B cell (primary cell): ENCODE measurements around the gene SNAP47. TPM values are rescaled to one million over a fixed set of nuclear protein-coding genes. Genes with fewer than 3 reads are reported as not detected.

ENCODE experiments used
- ATAC-seq: fragments of 200-7000 bp; cut with Tn5 transposase; one replicate; pipeline ENCODE4 v1.10.0; 2021; ENCODE audit warnings: low read depth, mild to moderate bottlenecking, moderate number of reproducible peaks, moderate library complexity
- CTCF ChIA-PET: fragments of 350-600 bp; sonication (Branson Sonifier 250); formaldehyde crosslinking; loops from one replicate; lab custom pipeline; 2021; ENCODE audit warnings: antibody characterized with exemption, inconsistent platforms; lab: Charles Lee
- POLR2A ChIA-PET: fragments of 350-600 bp; sonication (Branson Sonifier 250); formaldehyde crosslinking; loops from one replicate; lab custom pipeline; 2021; ENCODE audit warnings: antibody characterized with exemption; lab: Charles Lee
- DNase-seq: peaks from one replicate; pipeline ENCODE4 v3.0.0; 2013
- H2AFZ ChIP-seq: 2 replicates; pipeline ENCODE4 v1.6.1; 2012; ENCODE audit warnings: mild to moderate bottlenecking, low read depth, low read length; ENCODE audit not compliant: insufficient read depth, poor library complexity, severe bottlenecking
- H3K27ac ChIP-seq, 2 donors: 1 replicate in 1 of 2; 2 replicates in 1 of 2; pipeline ENCODE4 v1.5.1; 2012 to 2013; ENCODE audit warnings: low read length in 2 of 2, mild to moderate bottlenecking in 2 of 2, moderate library complexity in 1 of 2
- H3K27me3 ChIP-seq, 4 experiments: fragments of 200-600 bp in 1 of 4; sonication (generic) in 1 of 4; replicated peaks in 1 of 4; 1 replicate in 2 of 4; 2 replicates in 2 of 4; pipeline versions ENCODE4 v1.6.1 to v1.7.0; 2013 to 2016; ENCODE audit warnings: low read length in 3 of 4, mild to moderate bottlenecking in 2 of 4, mixed read lengths in 1 of 4, moderate library complexity in 1 of 4; ENCODE audit not compliant: insufficient read depth in 4 of 4, control insufficient read depth in 3 of 4; ENCODE audit errors: control extremely low read depth in 1 of 4
- H3K36me3 ChIP-seq, 2 experiments: replicated peaks in 1 of 2; 1 replicate in 1 of 2; 2 replicates in 1 of 2; pipeline versions ENCODE4 v1.6.1 to v1.7.1; 2013; ENCODE audit warnings: low read length in 1 of 2; ENCODE audit not compliant: insufficient read depth in 2 of 2, control insufficient read depth in 1 of 2; ENCODE audit errors: control extremely low read depth in 1 of 2, extremely low read depth in 1 of 2
- H3K4me1 ChIP-seq, 2 donors: fragments of 200-600 bp in 1 of 2; sonication (generic) in 1 of 2; 1 replicate in 1 of 2; 2 replicates in 1 of 2; pipeline versions ENCODE4 v1.5.1 to v1.6.1; 2013 to 2017; ENCODE audit warnings: low read length in 2 of 2; ENCODE audit not compliant: control insufficient read depth in 2 of 2, insufficient read depth in 2 of 2
- H3K4me2 ChIP-seq: replicated peaks from 2 replicates; pipeline ENCODE3; 2012; ENCODE audit warnings: mild to moderate bottlenecking, low read depth, low read length; ENCODE audit not compliant: poor library complexity, severe bottlenecking
- H3K4me3 ChIP-seq, 5 experiments: fragments of 200-600 bp in 1 of 5; sonication (generic) in 1 of 5; 1 replicate in 3 of 5; 2 replicates in 2 of 5; pipeline versions ENCODE4 v1.5.1 to v1.7.0; 2011 to 2016; ENCODE audit warnings: low read length in 4 of 5, mild to moderate bottlenecking in 4 of 5, low read depth in 2 of 5, control low read depth in 1 of 5, moderate library complexity in 1 of 5; ENCODE audit not compliant: insufficient read depth in 1 of 5; ENCODE audit errors: control extremely low read depth in 1 of 5, extremely low read depth in 1 of 5
- H3K79me2 ChIP-seq: fragments of 200-600 bp; sonication (generic); one replicate; pipeline ENCODE4 v1.6.0; 2016; ENCODE audit warnings: low read length; ENCODE audit not compliant: control insufficient read depth, insufficient read depth
- H3K9ac ChIP-seq: fragments of 200-600 bp; sonication (generic); 2 replicates; pipeline ENCODE4 v1.6.1; 2017; ENCODE audit warnings: mild to moderate bottlenecking, low read length, moderate library complexity
- H3K9me3 ChIP-seq, 3 donors: one replicate each; pipeline versions ENCODE4 v1.6.1 to v1.7.1; 2013; ENCODE audit warnings: low read length in 2 of 3; ENCODE audit not compliant: control insufficient read depth in 2 of 3, insufficient read depth in 1 of 3; ENCODE audit errors: control extremely low read depth in 1 of 3
- H4K20me1 ChIP-seq: 2 replicates; pipeline ENCODE4 v1.6.0; 2012; ENCODE audit warnings: mild to moderate bottlenecking, low read length; ENCODE audit not compliant: insufficient read depth, control insufficient read depth, poor library complexity, severe bottlenecking
- H3K27ac Mint-ChIP-seq: one replicate; pipeline ENCODE4 v1.8.0; 2021; ENCODE audit warnings: mixed read lengths
- H3K27me3 Mint-ChIP-seq: one replicate; pipeline ENCODE4 v1.8.0; 2021; ENCODE audit warnings: mixed read lengths
- H3K4me1 Mint-ChIP-seq: one replicate; pipeline ENCODE4 v1.8.0; 2021; ENCODE audit warnings: mixed read lengths
- H3K4me3 Mint-ChIP-seq: one replicate; pipeline ENCODE4 v1.8.0; 2021; ENCODE audit warnings: mixed read lengths
- H3K9me3 Mint-ChIP-seq: one replicate; pipeline ENCODE4 v1.8.0; 2022; ENCODE audit warnings: mixed read lengths; ENCODE audit not compliant: insufficient read depth
- EZH2 ChIP-seq: IDR thresholded peaks from 2 replicates; pipeline ENCODE4 v1.6.1; 2012; ENCODE audit warnings: borderline replicate concordance, low read depth, mild to moderate bottlenecking, moderate library complexity, low read length; ENCODE audit not compliant: insufficient read depth, poor library complexity, severe bottlenecking
- whole genome bisulfite sequencing: methylation state at CpG from one replicate; pipeline ENCODE4 v1.1.5; 2013; ENCODE audit warnings: missing lambda C conversion rate; ENCODE audit not compliant: insufficient coverage; 5-methylcytosine and 5-hydroxymethylcytosine counted together
- intact Hi-C: fragments of 100-400 bp; cut with micrococcal nuclease; formaldehyde crosslinking; loops from one replicate; pipeline ENCODE4 v1.10.0; 2022
- polyA plus RNA-seq: library from polyadenylated mRNA; depleted of rRNA; stranded (reverse); fragments of >200 nt; gene quantifications from 2 replicates; pipeline ENCODE4 v1.2.3, GENCODE V29; 2012
- total RNA-seq, 2 donors: library from RNA; stranded (reverse); fragments of 120-200 nt in 1 of 2; gene quantifications; 1 replicate in 1 of 2; 2 replicates in 1 of 2; pipeline versions ENCODE4 v1.2.3 to v1.2.4, GENCODE V29; 2013 to 2022
- TF ChIP-seq, protein P1 (sequence below): fragments of 200-600 bp; IDR thresholded peaks from one replicate; pipeline ENCODE4 v1.8.0; 2022; ENCODE audit warnings: antibody characterized with exemption, mild to moderate bottlenecking

Gene SNAP47
- total and polyA plus RNA-seq, 2 donors (not counting 1 experiment from before 2014, with no cell fraction given), result 25.6 to 34.9 TPM

DNA sequence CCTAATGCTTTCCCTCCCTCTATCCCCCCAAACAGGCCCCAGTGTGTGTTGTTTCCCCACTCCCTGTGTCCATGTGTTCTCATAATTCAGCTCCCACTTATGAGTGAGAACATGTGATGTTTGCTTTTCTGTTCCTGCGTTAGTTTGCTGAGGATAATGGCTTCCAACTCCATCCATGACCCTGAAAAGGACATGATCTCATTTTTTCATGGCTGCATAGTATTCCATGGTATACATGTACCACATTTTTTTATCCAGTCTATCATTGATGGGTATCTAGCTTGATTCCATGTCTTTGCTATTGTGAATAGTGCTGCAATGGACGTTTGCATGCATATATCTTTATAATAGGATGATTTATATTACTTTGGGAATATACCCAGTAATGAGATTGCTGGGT lies 89.0 kb downstream of the SNAP47 start:
- H3K27me3 ChIP-seq, result peaks cover 0 to 7% (median 0%) of the 10 kb centered on the region in 4 experiments
- H3K4me1 Mint-ChIP-seq, result no peaks in the 10 kb centered on the region
- no peak overlapping the region for H3K4me3 ChIP-seq
- no CpG with 5 or more reads among the region's 2 CpGs for WGBS
- ATAC-seq, result no peak
- H3K9me3 Mint-ChIP-seq, result peaks cover 18% of the 10 kb centered on the region
- H3K4me3 Mint-ChIP-seq, result no peak overlapping the region
- H3K36me3 ChIP-seq, result no peaks in the 10 kb centered on the region
- TF ChIP-seq EZH2, result no peak
- TF ChIP-seq, protein P1, sequence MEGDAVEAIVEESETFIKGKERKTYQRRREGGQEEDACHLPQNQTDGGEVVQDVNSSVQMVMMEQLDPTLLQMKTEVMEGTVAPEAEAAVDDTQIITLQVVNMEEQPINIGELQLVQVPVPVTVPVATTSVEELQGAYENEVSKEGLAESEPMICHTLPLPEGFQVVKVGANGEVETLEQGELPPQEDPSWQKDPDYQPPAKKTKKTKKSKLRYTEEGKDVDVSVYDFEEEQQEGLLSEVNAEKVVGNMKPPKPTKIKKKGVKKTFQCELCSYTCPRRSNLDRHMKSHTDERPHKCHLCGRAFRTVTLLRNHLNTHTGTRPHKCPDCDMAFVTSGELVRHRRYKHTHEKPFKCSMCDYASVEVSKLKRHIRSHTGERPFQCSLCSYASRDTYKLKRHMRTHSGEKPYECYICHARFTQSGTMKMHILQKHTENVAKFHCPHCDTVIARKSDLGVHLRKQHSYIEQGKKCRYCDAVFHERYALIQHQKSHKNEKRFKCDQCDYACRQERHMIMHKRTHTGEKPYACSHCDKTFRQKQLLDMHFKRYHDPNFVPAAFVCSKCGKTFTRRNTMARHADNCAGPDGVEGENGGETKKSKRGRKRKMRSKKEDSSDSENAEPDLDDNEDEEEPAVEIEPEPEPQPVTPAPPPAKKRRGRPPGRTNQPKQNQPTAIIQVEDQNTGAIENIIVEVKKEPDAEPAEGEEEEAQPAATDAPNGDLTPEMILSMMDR, result no peak
- no peak overlapping the region for H3K9ac ChIP-seq
- no peak overlapping the region for H2AFZ ChIP-seq
- no peak overlapping the region for H3K4me2 ChIP-seq
- CTCF ChIA-PET, result no interaction called here
- no peaks in the 10 kb centered on the region for H3K4me1 ChIP-seq
- no peak overlapping the region for H3K27ac Mint-ChIP-seq
- H4K20me1 ChIP-seq, result no peaks in the 10 kb centered on the region
- H3K27ac ChIP-seq, result no peak overlapping the region
- no peaks in the 10 kb centered on the region for H3K79me2 ChIP-seq
- H3K27me3 Mint-ChIP-seq, result peaks cover 36% of the 10 kb centered on the region
- no peak for DNase-seq
- peaks cover 0 to 19% (median 12%) of the 10 kb centered on the region in 3 donors for H3K9me3 ChIP-seq
- POLR2A ChIA-PET, result no interaction called here
- intact Hi-C loops, result no loop called here

DNA sequence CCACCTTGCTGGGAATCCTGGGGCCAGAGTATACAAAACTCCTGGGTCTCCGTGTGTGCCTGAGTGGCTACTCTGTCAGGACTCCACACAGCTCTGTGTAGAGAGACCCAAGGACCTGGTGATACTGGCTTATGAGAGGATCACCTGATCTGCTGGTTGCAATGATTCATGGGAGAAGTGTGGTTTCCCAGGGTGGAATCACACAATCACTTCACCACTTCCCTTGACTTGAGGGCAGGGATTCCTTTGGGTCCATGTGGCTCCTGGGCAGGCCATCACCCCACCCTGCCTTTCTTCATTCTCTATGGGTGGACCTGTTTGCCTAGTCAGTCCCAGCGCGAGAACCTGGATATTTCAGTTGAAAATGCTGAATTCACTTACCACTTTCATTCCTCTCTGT lies 93.6 kb downstream of the SNAP47 start:
- no peaks in the 10 kb centered on the region for H4K20me1 ChIP-seq
- TF ChIP-seq, protein P1, result no peak
- no peak for TF ChIP-seq EZH2
- ChIA-PET CTCF (no interaction called here), POLR2A (no interaction called here)
- no peak overlapping the region for H2AFZ ChIP-seq
- H3K4me1 Mint-ChIP-seq, result no peaks in the 10 kb centered on the region
- intact Hi-C loops, result no loop called here
- no peak overlapping the region for H3K9ac ChIP-seq
- peaks cover 5% of the 10 kb centered on the region for H3K9me3 Mint-ChIP-seq
- no peak overlapping the region for H3K27ac ChIP-seq
- no peak overlapping the region for H3K4me2 ChIP-seq
- H3K4me3 ChIP-seq, result no peak overlapping the region
- no peaks in the 10 kb centered on the region for H3K36me3 ChIP-seq
- WGBS, result 74% methylated on average over 3 of the region's 3 CpGs
- peaks cover 50% of the 10 kb centered on the region for H3K27me3 Mint-ChIP-seq
- H3K79me2 ChIP-seq, result no peaks in the 10 kb centered on the region
- ATAC-seq (no peak), DNase-seq (no peak)
- peaks cover 0 to 12% (median 9%) of the 10 kb centered on the region in 3 donors for H3K9me3 ChIP-seq
- H3K4me1 ChIP-seq, result no peaks in the 10 kb centered on the region
- no peak overlapping the region for H3K27ac Mint-ChIP-seq
- no peak overlapping the region for H3K4me3 Mint-ChIP-seq
- H3K27me3 ChIP-seq, result peaks cover 0 to 5% (median 0%) of the 10 kb centered on the region in 4 experiments

Other genes with a start within 250 kb of the SNAP47 start
- 16.0 and 20.3 TPM in 2 replicates for gene ZNF678, start 171.9 kb upstream of the SNAP47 start, total RNA-seq
- 5.5 and 6.2 TPM in 2 replicates for gene ZNF678, start 171.9 kb upstream of the SNAP47 start, polyA plus RNA-seq
- gene JMJD4, start 133 bp upstream of the SNAP47 start, total RNA-seq, result 30.6 and 30.7 TPM in 2 replicates
- 17.7 and 29.9 TPM in 2 replicates for gene JMJD4, start 133 bp upstream of the SNAP47 start, polyA plus RNA-seq
- not detected in 2 replicates for gene PRSS38, start 80.2 kb downstream of the SNAP47 start, total RNA-seq
- gene PRSS38, start 80.2 kb downstream of the SNAP47 start, polyA plus RNA-seq, result not detected in 2 replicates
- 0.07 TPM in 1 of 2 replicates, not detected in the other for gene WNT9A, start 212.5 kb downstream of the SNAP47 start, total RNA-seq
- gene WNT9A, start 212.5 kb downstream of the SNAP47 start, polyA plus RNA-seq, result 0.04 TPM in 1 of 2 replicates, not detected in the other